ENCODE results near the gene CELF2.

Gene CELF2

GRCh38 chr10:11083051-11083450 is 65.4 kb downstream of the CELF2 start:
- Histone ChIP-seq H3K9me3 (ENCODE audit: control insufficient read depth, insufficient read depth, low read depth, low read length) (no peaks in the 10 kb centered on the region), H3K4me1 (ENCODE audit: control insufficient read depth, insufficient read depth, low read length) (peaks cover 4% of the 10 kb centered on the region; the same call in 1 of the 2 replicates), H3K4me3 (ENCODE audit: low read depth, low read length) (no peak overlapping the region), H3K27ac (ENCODE audit: extremely low read depth, low read depth, low read length) (no peak overlapping the region), H3K36me3 (ENCODE audit: control insufficient read depth in 2 of 2, insufficient read depth in 1 of 2, low read length in 2 of 2) (no peaks in the 10 kb centered on the region)
- POLR2A ChIA-PET = no interaction called here
- CTCF ChIA-PET = no interaction called here
- TF ChIP-seq ZNF843 (tag by site-specific recombination; IDR thresholded peaks at IDR 0.05) (no peak), ZNF791 (tag by site-specific recombination; IDR thresholded peaks at IDR 0.05) (no peak)

GRCh38 chr10:11085545-11085944 is 67.9 kb downstream of the CELF2 start:
- no peak overlapping the region for H3K4me3 ChIP-seq (ENCODE audit: low read depth, low read length)
- TF ChIP-seq, protein P1, sequence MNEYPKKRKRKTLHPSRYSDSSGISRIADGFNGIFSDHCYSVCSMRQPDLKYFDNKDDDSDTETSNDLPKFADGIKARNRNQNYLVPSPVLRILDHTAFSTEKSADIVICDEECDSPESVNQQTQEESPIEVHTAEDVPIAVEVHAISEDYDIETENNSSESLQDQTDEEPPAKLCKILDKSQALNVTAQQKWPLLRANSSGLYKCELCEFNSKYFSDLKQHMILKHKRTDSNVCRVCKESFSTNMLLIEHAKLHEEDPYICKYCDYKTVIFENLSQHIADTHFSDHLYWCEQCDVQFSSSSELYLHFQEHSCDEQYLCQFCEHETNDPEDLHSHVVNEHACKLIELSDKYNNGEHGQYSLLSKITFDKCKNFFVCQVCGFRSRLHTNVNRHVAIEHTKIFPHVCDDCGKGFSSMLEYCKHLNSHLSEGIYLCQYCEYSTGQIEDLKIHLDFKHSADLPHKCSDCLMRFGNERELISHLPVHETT (tag by site-specific recombination; IDR thresholded peaks at IDR 0.05) = no peak
- TF ChIP-seq ZNF112 (tag by site-specific recombination; IDR thresholded peaks at IDR 0.05) (no peak), ZNF623 (tag by site-specific recombination; IDR thresholded peaks at IDR 0.05) (no peak), INSM2 (tag by site-specific recombination; IDR thresholded peaks at IDR 0.05) (no peak), ZNF24 (tag by site-specific recombination; IDR thresholded peaks at IDR 0.05) (no peak), ZNF138 (tag by site-specific recombination; IDR thresholded peaks at IDR 0.05; ENCODE audit: borderline replicate concordance) (no peak), ZBTB48 (tag by site-specific recombination; IDR thresholded peaks at IDR 0.05) (no peak), ZNF16 (tag by site-specific recombination; IDR thresholded peaks at IDR 0.05; ENCODE audit: low read depth) (no peak), MZF1 (tag by site-specific recombination; IDR thresholded peaks at IDR 0.05; ENCODE audit: borderline replicate concordance) (no peak), ZNF558 (tag by site-specific recombination; IDR thresholded peaks at IDR 0.05) (no peak), ZNF214 (tag by site-specific recombination; IDR thresholded peaks at IDR 0.05; ENCODE audit: borderline replicate concordance) (no peak), KLF7 (tag by site-specific recombination; IDR thresholded peaks at IDR 0.05; ENCODE audit: borderline replicate concordance) (no peak), ZNF585B (tag by site-specific recombination; IDR thresholded peaks at IDR 0.05) (no peak)
- TF ChIP-seq, protein P2, sequence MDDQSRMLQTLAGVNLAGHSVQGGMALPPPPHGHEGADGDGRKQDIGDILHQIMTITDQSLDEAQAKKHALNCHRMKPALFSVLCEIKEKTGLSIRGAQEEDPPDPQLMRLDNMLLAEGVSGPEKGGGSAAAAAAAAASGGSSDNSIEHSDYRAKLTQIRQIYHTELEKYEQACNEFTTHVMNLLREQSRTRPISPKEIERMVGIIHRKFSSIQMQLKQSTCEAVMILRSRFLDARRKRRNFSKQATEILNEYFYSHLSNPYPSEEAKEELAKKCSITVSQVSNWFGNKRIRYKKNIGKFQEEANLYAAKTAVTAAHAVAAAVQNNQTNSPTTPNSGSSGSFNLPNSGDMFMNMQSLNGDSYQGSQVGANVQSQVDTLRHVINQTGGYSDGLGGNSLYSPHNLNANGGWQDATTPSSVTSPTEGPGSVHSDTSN (CRISPR knock-in tag; IDR thresholded peaks at IDR 0.05) = no peak
- no peaks in the 10 kb centered on the region for H3K36me3 ChIP-seq (ENCODE audit: control insufficient read depth in 2 of 2, insufficient read depth in 1 of 2, low read length in 2 of 2)
- CTCF ChIA-PET = interaction anchor here (0.5 kb wide), 1 partner anchor 68 kb away, joined by 3 read pairs; the partner anchor contains the start of gene CELF2
- peaks cover 2% of the 10 kb centered on the region; the same call in 1 of the 2 replicates for H3K4me1 ChIP-seq (ENCODE audit: control insufficient read depth, insufficient read depth, low read length)
- H3K9me3 ChIP-seq (ENCODE audit: control insufficient read depth, insufficient read depth, low read depth, low read length) = no peaks in the 10 kb centered on the region
- POLR2A ChIA-PET = no interaction called here
- H3K27ac ChIP-seq (ENCODE audit: extremely low read depth, low read depth, low read length) = no peak overlapping the region

- H3K36me3 ChIP-seq (ENCODE audit: control insufficient read depth in 2 of 2, insufficient read depth in 1 of 2, low read length in 2 of 2) = no peaks in the 10 kb centered on the region
- H3K27ac ChIP-seq (ENCODE audit: extremely low read depth, low read depth, low read length) = no peak overlapping the region
- TF ChIP-seq PRDM1 (tag by site-specific recombination; IDR thresholded peaks at IDR 0.05) (no peak), ZBTB17 (tag by site-specific recombination; IDR thresholded peaks at IDR 0.05) (0 out of 2 replicates have a peak, but pooled peaks have one; percentile 16), ZBTB10 (tag by site-specific recombination; IDR thresholded peaks at IDR 0.05) (no peak)
- POLR2A ChIA-PET = interaction anchor here (0.7 kb wide), 2 partner anchors 128 to 191 kb away, joined by 8 to 11 read pairs; no protein-coding TSS in a partner anchor
- CTCF ChIA-PET = interaction anchor here (0.5 kb wide), 1 partner anchor 69 kb away, joined by 3 read pairs; the partner anchor contains the start of gene CELF2
- H3K4me3 ChIP-seq (ENCODE audit: low read depth, low read length) = no peak overlapping the region
- H3K4me1 ChIP-seq (ENCODE audit: control insufficient read depth, insufficient read depth, low read length) = no peaks in the 10 kb centered on the region
- no peaks in the 10 kb centered on the region for H3K9me3 ChIP-seq (ENCODE audit: control insufficient read depth, insufficient read depth, low read depth, low read length)
These were observed 68.6 kb downstream of the CELF2 start for GRCh38 chr10:11086177-11086840.
